Hepatocyte (in vitro differentiated cells): Measurements from ENCODE around the gene DTHD1. TPM values are rescaled to one million over a fixed set of nuclear protein-coding genes. Genes with fewer than 3 reads are reported as not detected.

Experiments
- DNase-seq: peaks from one replicate; pipeline ENCODE4 v3.0.0-alpha.2; 2016; ENCODE audit warnings: low spot score
- H2AFZ ChIP-seq: fragments of 200-600 bp; sonication (generic); 2 replicates; pipeline ENCODE4 v1.6.0; 2016; ENCODE audit warnings: antibody characterized with exemption, mild to moderate bottlenecking
- H3K27ac ChIP-seq: fragments of 200-600 bp; sonication (generic); 2 replicates; pipeline ENCODE4 v1.5.1; 2016; ENCODE audit warnings: mild to moderate bottlenecking
- H3K27me3 ChIP-seq: fragments of 200-600 bp; sonication (generic); 2 replicates; pipeline ENCODE4 v1.6.1; 2016
- H3K36me3 ChIP-seq: fragments of 200-600 bp; sonication (generic); replicated peaks from 2 replicates; pipeline ENCODE4 v1.5.1; 2016; ENCODE audit warnings: low read depth; ENCODE audit not compliant: insufficient read depth
- H3K4me1 ChIP-seq: fragments of 200-600 bp; sonication (generic); 2 replicates; pipeline ENCODE4 v1.5.1; 2016; ENCODE audit warnings: mild to moderate bottlenecking, moderate library complexity; ENCODE audit not compliant: insufficient read depth
- H3K4me2 ChIP-seq: fragments of 200-600 bp; sonication (generic); 2 replicates; pipeline ENCODE4 v1.6.0; 2016
- H3K4me3 ChIP-seq: fragments of 200-600 bp; sonication (generic); 2 replicates; pipeline ENCODE4 v1.5.1; 2016; ENCODE audit warnings: mild to moderate bottlenecking
- H3K79me2 ChIP-seq: fragments of 200-600 bp; sonication (generic); 2 replicates; pipeline ENCODE4 v1.6.0; 2017; ENCODE audit warnings: mild to moderate bottlenecking
- H3K9me2 ChIP-seq: fragments of 200-600 bp; sonication (generic); replicated peaks from 2 replicates; pipeline ENCODE4 v1.6.0; 2017; ENCODE audit warnings: mild to moderate bottlenecking; ENCODE audit not compliant: insufficient read depth
- H3K9me3 ChIP-seq: fragments of 200-600 bp; sonication (generic); 2 replicates; pipeline ENCODE4 v1.5.1; 2016; ENCODE audit warnings: low read depth, mild to moderate bottlenecking
- H4K20me1 ChIP-seq: fragments of 200-600 bp; sonication (generic); 2 replicates; pipeline ENCODE4 v1.6.0; 2016; ENCODE audit warnings: mild to moderate bottlenecking; ENCODE audit not compliant: insufficient read depth, poor library complexity, severe bottlenecking
- EZH2 ChIP-seq: fragments of 200-600 bp; sonication (generic); IDR thresholded peaks from 2 replicates; pipeline ENCODE4 v1.6.1; 2016; ENCODE audit warnings: antibody characterized with exemption, mild to moderate bottlenecking, borderline replicate concordance
- EZH2phosphoT487 ChIP-seq: fragments of 200-600 bp; sonication (generic); IDR thresholded peaks from one replicate; pipeline ENCODE4 v1.6.1; 2018; ENCODE audit warnings: antibody characterized with exemption, mild to moderate bottlenecking, low read depth, moderate library complexity; ENCODE audit not compliant: unreplicated experiment, severe bottlenecking
- WGBS: methylation state at CpG from one replicate; pipeline ENCODE4 v1.1.6; 2016; ENCODE audit warnings: low lambda C conversion rate; ENCODE audit errors: missing lambda C conversion rate; 5-methylcytosine and 5-hydroxymethylcytosine counted together
- polyA plus RNA-seq: library from polyadenylated mRNA; unstranded; fragments of >200 nt; fragmentation: Nextera tagmentation; extraction: Ambion mirVana; gene quantifications from 2 replicates; pipeline ENCODE4 v1.2.1, GENCODE V29; 2016
- total RNA-seq: library from RNA; depleted of rRNA; stranded (reverse); fragments of >200 nt; gene quantifications from 2 replicates; pipeline ENCODE4 v1.2.3, GENCODE V29; 2014
- TF ChIP-seq, protein P1 (sequence below): fragments of 200-600 bp; sonication (generic); IDR thresholded peaks from 2 replicates; pipeline ENCODE4 v1.5.1; 2016; ENCODE audit warnings: antibody characterized with exemption, mild to moderate bottlenecking; ENCODE audit not compliant: poor library complexity

The DTHD1 gene
- total and polyA plus RNA-seq, 2 experiments from 2014 or later = not detected

DNA sequence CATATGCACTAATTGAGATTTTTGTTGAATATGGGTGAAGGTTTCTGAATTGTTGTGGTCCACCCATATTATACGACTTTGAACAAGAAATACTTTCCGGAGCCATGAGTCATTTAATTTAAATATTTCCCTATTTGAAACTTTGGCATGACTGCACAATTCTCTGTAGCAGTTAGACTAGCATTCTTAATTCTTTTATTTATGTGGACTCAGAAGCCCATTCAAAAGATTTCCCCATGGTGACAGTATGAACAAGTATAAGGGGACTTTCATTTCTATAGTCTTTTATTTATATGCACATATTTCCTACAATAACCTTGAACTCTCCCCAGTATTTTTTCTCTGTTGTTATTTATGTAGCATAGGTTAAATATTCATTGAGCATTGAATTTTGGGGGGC, 72.6 kb downstream of the DTHD1 start:
- no peak for DNase-seq
- H3K4me1 ChIP-seq = no peaks in the 10 kb centered on the region
- H4K20me1 ChIP-seq = no peaks in the 10 kb centered on the region
- no peaks in the 10 kb centered on the region for H3K36me3 ChIP-seq
- no peaks in the 10 kb centered on the region for H3K79me2 ChIP-seq
- H2AFZ ChIP-seq = no peak overlapping the region
- TF ChIP-seq, protein P1, sequence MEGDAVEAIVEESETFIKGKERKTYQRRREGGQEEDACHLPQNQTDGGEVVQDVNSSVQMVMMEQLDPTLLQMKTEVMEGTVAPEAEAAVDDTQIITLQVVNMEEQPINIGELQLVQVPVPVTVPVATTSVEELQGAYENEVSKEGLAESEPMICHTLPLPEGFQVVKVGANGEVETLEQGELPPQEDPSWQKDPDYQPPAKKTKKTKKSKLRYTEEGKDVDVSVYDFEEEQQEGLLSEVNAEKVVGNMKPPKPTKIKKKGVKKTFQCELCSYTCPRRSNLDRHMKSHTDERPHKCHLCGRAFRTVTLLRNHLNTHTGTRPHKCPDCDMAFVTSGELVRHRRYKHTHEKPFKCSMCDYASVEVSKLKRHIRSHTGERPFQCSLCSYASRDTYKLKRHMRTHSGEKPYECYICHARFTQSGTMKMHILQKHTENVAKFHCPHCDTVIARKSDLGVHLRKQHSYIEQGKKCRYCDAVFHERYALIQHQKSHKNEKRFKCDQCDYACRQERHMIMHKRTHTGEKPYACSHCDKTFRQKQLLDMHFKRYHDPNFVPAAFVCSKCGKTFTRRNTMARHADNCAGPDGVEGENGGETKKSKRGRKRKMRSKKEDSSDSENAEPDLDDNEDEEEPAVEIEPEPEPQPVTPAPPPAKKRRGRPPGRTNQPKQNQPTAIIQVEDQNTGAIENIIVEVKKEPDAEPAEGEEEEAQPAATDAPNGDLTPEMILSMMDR = no peak
- TF ChIP-seq EZH2phosphoT487 = no peak
- TF ChIP-seq EZH2 = no peak
- 70% methylated on average over 2 of the region's 2 CpGs for WGBS
- no peak overlapping the region for H3K4me3 ChIP-seq
- H3K27me3 ChIP-seq = no peaks in the 10 kb centered on the region
- H3K4me2 ChIP-seq = no peak overlapping the region
- H3K9me2 ChIP-seq = no peaks in the 10 kb centered on the region
- H3K9me3 ChIP-seq = no peaks in the 10 kb centered on the region
- no peak overlapping the region for H3K27ac ChIP-seq

DNA sequence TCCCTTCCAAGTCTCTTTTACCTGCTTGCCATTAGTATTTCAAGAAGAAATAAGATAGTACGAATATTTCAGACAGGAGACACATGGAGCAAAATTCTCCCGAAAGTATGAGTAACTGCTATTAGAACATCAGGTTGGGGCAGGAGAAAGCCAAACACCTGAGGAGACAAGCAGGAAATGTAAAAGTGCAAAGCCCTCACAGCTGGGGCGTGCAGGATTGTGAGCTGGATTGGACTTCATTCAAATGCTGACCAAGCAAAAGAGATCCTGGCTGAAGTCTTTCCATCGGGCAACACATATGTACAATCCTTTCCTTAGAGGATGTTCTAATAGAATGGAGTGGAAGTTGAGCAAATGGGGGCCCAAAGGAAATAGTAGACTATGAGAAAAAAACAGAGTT, 76.8 kb downstream of the DTHD1 start:
- no peaks in the 10 kb centered on the region for H3K4me1 ChIP-seq

DNA sequence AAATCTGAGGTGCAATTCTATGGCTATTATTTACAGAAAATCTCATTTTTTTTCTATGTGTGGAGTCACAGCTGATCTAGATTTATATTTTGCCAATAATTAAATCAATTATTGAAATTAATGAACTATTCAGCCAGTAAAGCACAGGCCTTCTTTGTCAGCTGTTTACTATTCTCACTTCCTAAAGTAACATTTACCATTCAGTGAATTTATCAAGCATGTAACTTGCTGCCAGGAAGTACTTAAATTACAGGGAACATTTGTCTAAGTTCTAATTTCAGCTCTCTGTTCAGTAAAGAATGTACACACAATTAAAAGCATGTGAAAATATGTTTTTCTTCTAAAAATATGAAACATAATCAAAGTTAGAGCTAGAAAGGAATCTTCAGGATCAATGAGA, 79.3 kb downstream of the DTHD1 start:
- H3K4me2 ChIP-seq = no peak overlapping the region
- DNase-seq = no peak

More for the DNA sequence above, 76.8 kb downstream of the DTHD1 start:
- H3K4me3 ChIP-seq = no peak overlapping the region
- no peaks in the 10 kb centered on the region for H3K9me3 ChIP-seq
- H3K27ac ChIP-seq = no peak overlapping the region
- no peaks in the 10 kb centered on the region for H3K36me3 ChIP-seq
- 93% methylated on average over 4 of the region's 4 CpGs for WGBS
- no peaks in the 10 kb centered on the region for H4K20me1 ChIP-seq
- no peaks in the 10 kb centered on the region for H3K79me2 ChIP-seq
- no peaks in the 10 kb centered on the region for H3K27me3 ChIP-seq
- no peak overlapping the region for H3K4me2 ChIP-seq
- no peaks in the 10 kb centered on the region for H3K9me2 ChIP-seq
- no peak for DNase-seq
- TF ChIP-seq EZH2phosphoT487 (no peak), EZH2 (no peak)
- TF ChIP-seq, protein P1 = no peak
- no peak overlapping the region for H2AFZ ChIP-seq

More for the DNA sequence above, 79.3 kb downstream of the DTHD1 start:
- Histone ChIP-seq H3K27ac (no peak overlapping the region), H3K27me3 (no peaks in the 10 kb centered on the region), H3K9me2 (no peaks in the 10 kb centered on the region), H2AFZ (no peak overlapping the region), H4K20me1 (no peaks in the 10 kb centered on the region), H3K4me1 (no peaks in the 10 kb centered on the region), H3K79me2 (no peaks in the 10 kb centered on the region), H3K4me3 (no peak overlapping the region), H3K9me3 (no peaks in the 10 kb centered on the region), H3K36me3 (no peaks in the 10 kb centered on the region)
- TF ChIP-seq EZH2 (no peak), EZH2phosphoT487 (no peak)
- TF ChIP-seq, protein P1 = no peak
